HEK293 (cell line): ENCODE measurements around the gene MEG3.

Experiments
- CTCF ChIA-PET: fragments of 350-600 bp; formaldehyde crosslinking; extraction: SDS; loops from one replicate; lab custom pipeline; 2021; ENCODE audit warnings: antibody characterized with exemption; lab: Yijun Ruan, JAX
- POLR2A ChIA-PET: fragments of 300-600 bp; formaldehyde crosslinking; extraction: SDS; loops from one replicate; lab custom pipeline; 2020; ENCODE audit warnings: antibody characterized with exemption, inconsistent platforms; lab: Yijun Ruan, JAX
- H3K27ac ChIP-seq: fragments of 200-500 bp; sonication (Bioruptor generic); 2 replicates; pipeline ENCODE4 v1.5.1; 2014; ENCODE audit warnings: low read depth, low read length, control low read depth, inconsistent platforms; ENCODE audit errors: extremely low read depth
- H3K36me3 ChIP-seq, 2 experiments: fragments of 200-500 bp in 1 of 2; sonication (Bioruptor generic) in 1 of 2; 1 replicate in 1 of 2; 2 replicates in 1 of 2; pipeline ENCODE4 v1.5.1; 2014 to 2017; ENCODE audit warnings: inconsistent platforms in 2 of 2, low read length in 2 of 2; ENCODE audit not compliant: control insufficient read depth in 2 of 2, insufficient read depth in 1 of 2
- H3K4me1 ChIP-seq: fragments of 200-500 bp; sonication (Bioruptor generic); 2 replicates; pipeline ENCODE4 v1.5.1; 2014; ENCODE audit warnings: mild to moderate bottlenecking, low read length, inconsistent platforms; ENCODE audit not compliant: control insufficient read depth, insufficient read depth
- H3K4me3 ChIP-seq: 2 replicates; pipeline ENCODE4 v1.5.1; 2011; ENCODE audit warnings: low read depth, mild to moderate bottlenecking, control low read depth, low read length, moderate library complexity
- H3K9me3 ChIP-seq: fragments of 200-500 bp; sonication (Bioruptor generic); 2 replicates; pipeline ENCODE4 v1.5.1; 2014; ENCODE audit warnings: low read depth, low read length, inconsistent platforms; ENCODE audit not compliant: control insufficient read depth, insufficient read depth
- GLI4 ChIP-seq: fragments of 450-650 bp; formaldehyde crosslinking; IDR thresholded peaks from 2 replicates; pipeline ENCODE4 v1.5.1; 2016; ENCODE audit warnings: missing biosample characterization, missing genetic modification characterization
- HOXA7 ChIP-seq: sonication (generic); formaldehyde crosslinking; IDR thresholded peaks from 2 replicates; pipeline ENCODE4 v1.8.1; 2022; ENCODE audit warnings: missing genetic modification reagents, borderline replicate concordance
- PRDM1 ChIP-seq: fragments of 450-650 bp; formaldehyde crosslinking; IDR thresholded peaks from 2 replicates; pipeline ENCODE4; 2016; ENCODE audit warnings: missing biosample characterization, missing genetic modification characterization
- SCRT2 ChIP-seq: fragments of 450-650 bp; formaldehyde crosslinking; IDR thresholded peaks from 2 replicates; pipeline ENCODE4 v1.5.1; 2016; ENCODE audit warnings: missing biosample characterization, missing genetic modification characterization
- SP2 ChIP-seq: fragments of 450-650 bp; formaldehyde crosslinking; IDR thresholded peaks from 2 replicates; pipeline ENCODE4 v1.5.1; 2016; ENCODE audit warnings: missing biosample characterization, missing genetic modification characterization
- ZBTB8A ChIP-seq: fragments of 450-650 bp; formaldehyde crosslinking; IDR thresholded peaks from 2 replicates; pipeline ENCODE4 v1.5.1; 2016; ENCODE audit warnings: missing biosample characterization, missing genetic modification characterization
- ZFHX2 ChIP-seq: fragments of 450-650 bp; formaldehyde crosslinking; conservative IDR thresholded peaks from 2 replicates; pipeline ENCODE4 v1.5.1; 2016; ENCODE audit warnings: missing biosample characterization, missing genetic modification characterization
- ZFP69B ChIP-seq: fragments of 450-650 bp; formaldehyde crosslinking; IDR thresholded peaks from 2 replicates; pipeline ENCODE4 v1.5.1; 2016; ENCODE audit warnings: missing biosample characterization, missing genetic modification characterization
- ZNF10 ChIP-seq: fragments of 450-650 bp; formaldehyde crosslinking; IDR thresholded peaks from 2 replicates; pipeline ENCODE4 v1.5.1; 2017; ENCODE audit warnings: missing biosample characterization, missing genetic modification characterization
- ZNF155 ChIP-seq: fragments of 450-650 bp; formaldehyde crosslinking; IDR thresholded peaks from 2 replicates; pipeline ENCODE4 v1.5.1; 2016; ENCODE audit warnings: missing biosample characterization, missing genetic modification characterization
- ZNF184 ChIP-seq: fragments of 450-650 bp; IDR thresholded peaks from 2 replicates; pipeline ENCODE4 v1.5.1; 2018; ENCODE audit warnings: missing biosample characterization, mild to moderate bottlenecking, missing genetic modification characterization
- ZNF19 ChIP-seq: fragments of 450-650 bp; formaldehyde crosslinking; IDR thresholded peaks from 2 replicates; pipeline ENCODE4; 2016; ENCODE audit warnings: missing biosample characterization, missing genetic modification characterization, low read depth
- ZNF221 ChIP-seq: fragments of 450-650 bp; formaldehyde crosslinking; IDR thresholded peaks from 2 replicates; pipeline ENCODE4 v1.5.1; 2017; ENCODE audit warnings: missing biosample characterization, missing genetic modification characterization, borderline replicate concordance
- ZNF302 ChIP-seq: fragments of 450-650 bp; formaldehyde crosslinking; IDR thresholded peaks from 2 replicates; pipeline ENCODE4 v1.5.1; 2016; ENCODE audit warnings: missing biosample characterization, missing genetic modification characterization, low read depth
- ZNF362 ChIP-seq: fragments of 450-650 bp; formaldehyde crosslinking; IDR thresholded peaks from 2 replicates; pipeline ENCODE4 v1.5.1; 2016; ENCODE audit warnings: missing biosample characterization, missing genetic modification characterization
- ZNF394 ChIP-seq: fragments of 450-650 bp; formaldehyde crosslinking; IDR thresholded peaks from 2 replicates; pipeline ENCODE4 v1.5.1; 2016; ENCODE audit warnings: missing biosample characterization, missing genetic modification characterization, mild to moderate bottlenecking, moderate library complexity, borderline replicate concordance
- ZNF473 ChIP-seq: fragments of 450-650 bp; formaldehyde crosslinking; IDR thresholded peaks from 2 replicates; pipeline ENCODE4 v1.5.1; 2017; ENCODE audit warnings: missing biosample characterization, missing genetic modification characterization
- ZNF48 ChIP-seq: fragments of 450-650 bp; formaldehyde crosslinking; IDR thresholded peaks from 2 replicates; pipeline ENCODE4 v1.5.1; 2016; ENCODE audit warnings: missing biosample characterization, missing genetic modification characterization
- ZNF548 ChIP-seq: fragments of 450-650 bp; formaldehyde crosslinking; IDR thresholded peaks from 2 replicates; pipeline ENCODE4 v1.5.1; 2016; ENCODE audit warnings: missing biosample characterization, missing genetic modification characterization
- ZNF560 ChIP-seq: fragments of 450-650 bp; formaldehyde crosslinking; IDR thresholded peaks from 2 replicates; pipeline ENCODE4 v1.5.1; 2017; ENCODE audit warnings: missing biosample characterization, missing genetic modification characterization, borderline replicate concordance
- ZNF621 ChIP-seq: fragments of 450-650 bp; formaldehyde crosslinking; IDR thresholded peaks from 2 replicates; pipeline ENCODE4 v1.5.1; 2017; ENCODE audit warnings: missing biosample characterization, missing genetic modification characterization
- ZNF623 ChIP-seq: fragments of 450-650 bp; formaldehyde crosslinking; IDR thresholded peaks from 2 replicates; pipeline ENCODE4 v1.5.1; 2016; ENCODE audit warnings: missing biosample characterization, missing genetic modification characterization
- ZNF645 ChIP-seq: fragments of 450-650 bp; formaldehyde crosslinking; IDR thresholded peaks from 2 replicates; pipeline ENCODE4; 2016; ENCODE audit warnings: missing biosample characterization, missing genetic modification characterization
- ZNF658 ChIP-seq: fragments of 450-650 bp; formaldehyde crosslinking; IDR thresholded peaks from 2 replicates; pipeline ENCODE4; 2016; ENCODE audit warnings: missing biosample characterization, missing genetic modification characterization
- ZNF707 ChIP-seq: fragments of 450-650 bp; formaldehyde crosslinking; IDR thresholded peaks from 2 replicates; pipeline ENCODE4 v1.5.1; 2016; ENCODE audit warnings: missing biosample characterization, missing genetic modification characterization
- ZSCAN16 ChIP-seq: fragments of 450-650 bp; formaldehyde crosslinking; IDR thresholded peaks from 2 replicates; pipeline ENCODE4 v1.5.1; 2016; ENCODE audit warnings: missing biosample characterization, missing genetic modification characterization
- ZSCAN23 ChIP-seq: fragments of 450-650 bp; formaldehyde crosslinking; IDR thresholded peaks from 2 replicates; pipeline ENCODE4 v1.5.1; 2016; ENCODE audit warnings: missing biosample characterization, missing genetic modification characterization
- TF ChIP-seq, protein P1 (sequence below): fragments of 450-650 bp; formaldehyde crosslinking; IDR thresholded peaks from 2 replicates; pipeline ENCODE4 v1.5.1; 2016; ENCODE audit warnings: missing biosample characterization, missing genetic modification characterization
- TF ChIP-seq, protein P2 (sequence below): fragments of 450-650 bp; formaldehyde crosslinking; IDR thresholded peaks from 2 replicates; pipeline ENCODE4 v1.5.1; 2016; ENCODE audit warnings: missing biosample characterization, missing genetic modification characterization

MEG3 gene

DNA sequence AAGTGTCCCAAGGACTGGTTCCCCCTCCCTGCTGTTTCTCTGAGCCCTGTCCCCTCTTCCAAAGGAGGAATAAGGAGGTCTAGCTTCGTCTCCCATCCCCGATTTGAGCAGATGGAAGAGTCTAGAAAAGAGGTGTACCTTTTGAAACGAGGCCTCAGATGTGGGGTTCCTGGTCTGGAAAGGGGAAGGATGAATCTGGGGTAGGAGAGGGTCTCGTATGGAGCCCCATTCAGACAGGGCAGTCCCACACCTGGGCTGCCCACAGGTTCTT, 13.3 kb downstream of the MEG3 start:
- TF ChIP-seq ZNF184 (tag by site-specific recombination) (no peak), ZNF621 (tag by site-specific recombination) (no peak), ZNF19 (tag by site-specific recombination) (no peak), ZNF48 (no peak), ZFP69B (no peak), GLI4 (tag by site-specific recombination) (no peak), ZNF548 (no peak), ZNF623 (tag by site-specific recombination) (no peak), ZNF362 (no peak), ZNF560 (tag by site-specific recombination) (no peak), ZFHX2 (no peak), SP2 (tag by site-specific recombination) (no peak), ZNF707 (tag by site-specific recombination) (no peak), ZSCAN16 (tag by site-specific recombination) (no peak), ZNF473 (no peak), HOXA7 (CRISPR knock-in tag) (no peak), ZNF394 (tag by site-specific recombination) (no peak)
- TF ChIP-seq, protein P1, sequence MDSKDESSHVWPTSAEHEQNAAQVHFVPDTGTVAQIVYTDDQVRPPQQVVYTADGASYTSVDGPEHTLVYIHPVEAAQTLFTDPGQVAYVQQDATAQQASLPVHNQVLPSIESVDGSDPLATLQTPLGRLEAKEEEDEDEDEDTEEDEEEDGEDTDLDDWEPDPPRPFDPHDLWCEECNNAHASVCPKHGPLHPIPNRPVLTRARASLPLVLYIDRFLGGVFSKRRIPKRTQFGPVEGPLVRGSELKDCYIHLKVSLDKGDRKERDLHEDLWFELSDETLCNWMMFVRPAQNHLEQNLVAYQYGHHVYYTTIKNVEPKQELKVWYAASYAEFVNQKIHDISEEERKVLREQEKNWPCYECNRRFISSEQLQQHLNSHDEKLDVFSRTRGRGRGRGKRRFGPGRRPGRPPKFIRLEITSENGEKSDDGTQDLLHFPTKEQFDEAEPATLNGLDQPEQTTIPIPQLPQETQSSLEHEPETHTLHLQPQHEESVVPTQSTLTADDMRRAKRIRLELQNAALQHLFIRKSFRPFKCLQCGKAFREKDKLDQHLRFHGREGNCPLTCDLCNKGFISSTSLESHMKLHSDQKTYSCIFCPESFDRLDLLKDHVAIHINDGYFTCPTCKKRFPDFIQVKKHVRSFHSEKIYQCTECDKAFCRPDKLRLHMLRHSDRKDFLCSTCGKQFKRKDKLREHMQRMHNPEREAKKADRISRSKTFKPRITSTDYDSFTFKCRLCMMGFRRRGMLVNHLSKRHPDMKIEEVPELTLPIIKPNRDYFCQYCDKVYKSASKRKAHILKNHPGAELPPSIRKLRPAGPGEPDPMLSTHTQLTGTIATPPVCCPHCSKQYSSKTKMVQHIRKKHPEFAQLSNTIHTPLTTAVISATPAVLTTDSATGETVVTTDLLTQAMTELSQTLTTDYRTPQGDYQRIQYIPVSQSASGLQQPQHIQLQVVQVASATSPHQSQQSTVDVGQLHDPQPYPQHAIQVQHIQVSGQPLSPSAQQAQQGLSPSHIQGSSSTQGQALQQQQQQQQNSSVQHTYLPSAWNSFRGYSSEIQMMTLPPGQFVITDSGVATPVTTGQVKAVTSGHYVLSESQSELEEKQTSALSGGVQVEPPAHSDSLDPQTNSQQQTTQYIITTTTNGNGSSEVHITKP (tag by site-specific recombination), result no peak
- TF ChIP-seq, protein P2, sequence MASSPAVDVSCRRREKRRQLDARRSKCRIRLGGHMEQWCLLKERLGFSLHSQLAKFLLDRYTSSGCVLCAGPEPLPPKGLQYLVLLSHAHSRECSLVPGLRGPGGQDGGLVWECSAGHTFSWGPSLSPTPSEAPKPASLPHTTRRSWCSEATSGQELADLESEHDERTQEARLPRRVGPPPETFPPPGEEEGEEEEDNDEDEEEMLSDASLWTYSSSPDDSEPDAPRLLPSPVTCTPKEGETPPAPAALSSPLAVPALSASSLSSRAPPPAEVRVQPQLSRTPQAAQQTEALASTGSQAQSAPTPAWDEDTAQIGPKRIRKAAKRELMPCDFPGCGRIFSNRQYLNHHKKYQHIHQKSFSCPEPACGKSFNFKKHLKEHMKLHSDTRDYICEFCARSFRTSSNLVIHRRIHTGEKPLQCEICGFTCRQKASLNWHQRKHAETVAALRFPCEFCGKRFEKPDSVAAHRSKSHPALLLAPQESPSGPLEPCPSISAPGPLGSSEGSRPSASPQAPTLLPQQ (tag by site-specific recombination), result no peak
- POLR2A ChIA-PET, result no interaction called here
- Histone ChIP-seq H3K9me3 (no peaks in the 10 kb centered on the region), H3K4me1 (no peaks in the 10 kb centered on the region), H3K27ac (no peak overlapping the region), H3K36me3 (no peaks in the 10 kb centered on the region), H3K4me3 (no peak overlapping the region)
- CTCF ChIA-PET, result no interaction called here

GRCh38 chr14:100839681-100840111, 13.8 kb downstream of the MEG3 start:
- Histone ChIP-seq H3K4me1 (no peaks in the 10 kb centered on the region), H3K36me3 (no peaks in the 10 kb centered on the region), H3K27ac (no peak overlapping the region), H3K9me3 (no peaks in the 10 kb centered on the region), H3K4me3 (no peak overlapping the region)
- POLR2A ChIA-PET, result no interaction called here
- CTCF ChIA-PET, result interaction anchor here (0.6 to 0.7 kb wide), 2 partner anchors 396 to 789 kb away, joined by 3 read pairs; no protein-coding TSS in a partner anchor
- no peak for TF ChIP-seq ZNF155 (tag by site-specific recombination)
- TF ChIP-seq PRDM1 (tag by site-specific recombination), result no peak
- no peak for TF ChIP-seq ZNF221
- no peak for TF ChIP-seq ZNF10 (tag by site-specific recombination)
- no peak for TF ChIP-seq ZNF302
- no peak for TF ChIP-seq ZSCAN23 (tag by site-specific recombination)
- no peak for TF ChIP-seq ZNF658
- TF ChIP-seq SCRT2 (tag by site-specific recombination), result no peak
- TF ChIP-seq ZBTB8A, result no peak
- TF ChIP-seq ZNF645, result no peak
